GM12892 (cell line): ENCODE results near the gene ARMC9.

Source experiments
- POLR2A ChIP-seq: IDR thresholded peaks from 2 replicates; pipeline ENCODE4 v1.6.1; 2011; ENCODE audit warnings: low read depth, low read length, control low read depth
- POLR2AphosphoS5 ChIP-seq: IDR thresholded peaks from 2 replicates; pipeline ENCODE4 v1.6.1; 2011; ENCODE audit warnings: low read depth, low read length, control low read depth
- TAF1 ChIP-seq: IDR thresholded peaks from 2 replicates; pipeline ENCODE4 v1.6.1; 2011; ENCODE audit warnings: low read depth, mild to moderate bottlenecking, control low read depth, low read length, borderline replicate concordance

DNA sequence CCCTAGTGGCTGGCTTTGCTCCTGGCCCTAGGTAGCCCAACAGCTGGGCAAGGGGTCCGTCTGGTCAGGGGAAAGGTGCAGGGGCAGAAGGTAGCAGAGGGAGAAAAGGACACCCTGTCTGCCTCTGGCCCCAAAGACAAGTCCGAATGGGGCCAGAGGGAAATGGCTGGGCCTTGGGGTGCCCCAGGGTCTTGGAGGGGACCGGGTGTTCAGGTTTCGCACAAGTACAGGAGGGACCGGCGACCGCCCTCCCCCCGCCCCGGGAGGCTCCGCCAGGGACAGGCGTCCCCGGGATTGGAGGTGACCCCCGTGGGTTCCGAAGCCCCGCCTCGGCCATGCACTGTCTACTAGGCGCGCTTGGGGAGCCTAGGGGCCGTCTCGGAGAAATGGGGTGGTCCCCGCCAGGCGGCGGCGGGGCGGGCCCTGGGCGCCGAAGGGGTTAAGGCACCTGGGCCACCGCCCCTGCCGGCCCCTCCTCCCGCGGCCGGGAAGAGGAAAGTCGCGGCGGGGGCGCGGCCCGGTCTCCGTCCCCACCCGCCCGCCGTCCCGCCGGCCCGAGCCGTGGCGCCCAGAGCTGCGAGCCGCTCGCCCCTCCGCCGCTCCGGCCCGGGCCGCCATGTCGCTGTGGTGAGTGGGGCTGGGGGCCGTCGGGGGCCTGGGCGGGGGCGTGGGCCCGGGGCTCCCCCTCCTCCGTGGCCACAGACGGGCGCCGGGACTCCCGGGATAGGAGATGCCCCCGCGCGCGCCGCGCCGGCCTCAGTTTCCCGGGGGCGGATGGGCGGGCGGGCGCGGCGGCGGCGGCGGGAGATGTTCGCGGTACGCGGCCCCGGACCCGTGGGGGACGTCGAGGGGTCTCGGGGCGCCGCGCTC is 197.0 kb downstream of the ARMC9 start, which contains the start of gene B3GNT7:
- TF ChIP-seq POLR2A (no peak), POLR2AphosphoS5 (no peak), TAF1 (no peak)
